ENCODE data around the gene ZYG11A.

Gene ZYG11A

DNA sequence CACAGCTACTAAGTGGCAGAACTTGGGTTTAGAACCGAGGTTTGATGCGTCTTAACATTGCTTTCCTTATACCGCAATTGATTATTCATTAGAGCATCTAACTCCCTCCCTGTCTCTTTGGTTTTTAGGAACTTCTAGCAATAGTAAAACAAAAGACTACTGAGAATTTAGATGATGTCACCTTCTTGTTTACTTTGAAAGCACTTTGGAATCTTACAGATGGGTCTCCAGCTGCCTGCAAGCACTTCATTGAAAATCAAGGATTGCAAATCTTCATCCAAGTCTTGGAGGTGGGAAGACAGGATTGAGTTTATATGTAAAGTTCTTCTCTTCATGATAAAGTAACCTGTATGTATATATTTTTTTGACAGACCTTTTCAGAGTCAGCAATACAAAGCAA is 35.0 kb downstream of the ZYG11A start:
- DNase-seq (ENCODE audit: low read depth in 2 of 2): no peak

DNA sequence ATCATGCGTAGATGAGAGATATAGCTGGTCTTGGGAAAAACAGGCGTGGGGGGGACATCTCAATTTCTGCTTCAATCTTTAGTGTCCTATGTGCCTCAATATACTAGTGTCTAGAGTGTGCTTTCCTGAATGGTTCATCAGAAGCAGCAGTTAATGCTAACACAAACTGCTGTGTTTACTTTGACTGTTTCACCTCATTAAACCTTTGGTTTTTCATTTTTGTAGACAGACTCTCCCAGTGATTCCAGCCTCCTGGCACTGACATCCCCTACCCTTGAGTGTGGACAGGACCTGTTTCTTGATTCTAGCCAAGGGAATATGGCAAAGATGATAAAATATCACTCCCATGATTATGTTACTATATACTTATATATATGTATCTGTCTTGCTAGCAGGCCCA is 37.6 kb downstream of the ZYG11A start:
- DNase-seq (ENCODE audit: low read depth in 2 of 2): no peak

- no peak for DNase-seq (ENCODE audit: low read depth in 2 of 2)
Observed at GRCh38 chr1:52887483-52887882, 44.9 kb downstream of the ZYG11A start.

GRCh38 chr1:52892424-52893215 is 50.1 kb downstream of the ZYG11A start:
- DNase-seq (ENCODE audit: low read depth in 2 of 2): no peak

DNA sequence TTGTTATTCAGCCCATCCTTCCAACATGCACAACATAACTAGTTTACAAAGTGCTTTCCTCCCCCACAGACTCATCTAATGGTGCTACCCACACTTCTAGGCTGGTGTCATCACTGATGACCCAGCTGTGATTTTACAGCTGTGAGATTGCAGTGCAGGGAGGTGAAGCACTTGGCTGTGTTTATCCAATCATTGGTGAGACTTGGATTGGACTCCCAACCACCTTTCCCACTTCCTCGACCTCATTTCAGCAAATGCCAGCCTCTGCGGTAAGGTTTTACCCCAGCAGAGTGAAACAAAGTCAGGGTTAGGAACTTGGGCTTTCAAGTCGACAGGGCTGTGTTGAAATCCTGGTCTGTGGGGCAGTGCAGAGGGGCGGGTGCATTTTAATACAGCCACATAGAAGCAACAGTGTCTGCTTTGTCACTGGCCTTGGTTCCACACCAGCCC is 56.9 kb downstream of the ZYG11A start:
- no peak for DNase-seq (ENCODE audit: low read depth in 2 of 2)

GRCh38 chr1:52900402-52900801 is 57.8 kb downstream of the ZYG11A start:
- no peak for DNase-seq (ENCODE audit: low read depth in 2 of 2)

GRCh38 chr1:52901384-52901783 is 58.8 kb downstream of the ZYG11A start:
- DNase-seq (ENCODE audit: low read depth in 2 of 2): no peak

GRCh38 chr1:52904208-52904926 is 61.8 kb downstream of the ZYG11A start:
- no peak for DNase-seq (ENCODE audit: low read depth in 2 of 2)

GRCh38 chr1:52904927-52905698 is 62.6 kb downstream of the ZYG11A start:
- peak in 1 of 2 donors; percentile 22 for DNase-seq (ENCODE audit: low read depth in 2 of 2)

GRCh38 chr1:52906135-52906603 is 63.6 kb downstream of the ZYG11A start:
- DNase-seq (ENCODE audit: low read depth in 2 of 2): no peak

GRCh38 chr1:52907068-52907811 is 64.7 kb downstream of the ZYG11A start:
- no peak for DNase-seq (ENCODE audit: low read depth in 2 of 2)

DNA sequence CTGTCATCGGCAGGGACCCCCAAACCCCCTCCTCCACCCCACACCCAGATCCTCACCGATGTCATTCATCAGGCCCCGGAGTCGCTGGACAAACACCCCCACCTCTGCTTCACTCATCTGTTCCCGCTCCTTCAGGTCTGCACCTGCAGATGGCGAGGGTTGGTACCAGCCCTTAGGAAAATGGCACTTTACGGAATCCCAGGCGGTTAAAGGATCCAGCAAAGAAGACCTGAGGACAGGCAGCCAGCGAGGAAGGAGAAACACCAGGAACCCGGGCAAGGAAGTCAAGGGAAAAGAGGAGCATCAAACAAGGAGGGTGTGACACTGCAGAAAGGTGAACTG is 65.2 kb downstream of the ZYG11A start:
- no peak for DNase-seq (ENCODE audit: low read depth in 2 of 2)

GRCh38 chr1:52911541-52911940 is 69.0 kb downstream of the ZYG11A start:
- no peak for DNase-seq (ENCODE audit: low read depth in 2 of 2)

DNA sequence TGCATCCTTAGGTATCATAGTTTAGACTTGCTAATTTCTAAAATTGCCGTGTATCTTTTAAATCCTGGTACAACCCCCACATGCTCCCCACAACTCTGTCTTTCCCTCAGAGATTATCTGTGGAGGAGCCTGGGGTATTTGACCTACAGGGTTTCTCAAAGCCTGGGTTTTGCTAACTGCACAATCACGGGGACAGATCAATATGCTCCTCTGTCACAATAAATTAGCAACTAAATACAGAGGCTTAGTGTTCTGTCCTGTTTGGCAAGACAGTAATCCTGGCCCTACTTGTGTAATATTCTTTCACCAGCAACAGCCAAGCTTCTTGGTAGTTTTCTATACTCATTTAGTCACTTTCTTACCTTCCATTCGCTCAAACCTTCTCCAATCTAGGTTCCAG is 70.5 kb downstream of the ZYG11A start:
- DNase-seq (ENCODE audit: low read depth in 2 of 2): no peak

DNA sequence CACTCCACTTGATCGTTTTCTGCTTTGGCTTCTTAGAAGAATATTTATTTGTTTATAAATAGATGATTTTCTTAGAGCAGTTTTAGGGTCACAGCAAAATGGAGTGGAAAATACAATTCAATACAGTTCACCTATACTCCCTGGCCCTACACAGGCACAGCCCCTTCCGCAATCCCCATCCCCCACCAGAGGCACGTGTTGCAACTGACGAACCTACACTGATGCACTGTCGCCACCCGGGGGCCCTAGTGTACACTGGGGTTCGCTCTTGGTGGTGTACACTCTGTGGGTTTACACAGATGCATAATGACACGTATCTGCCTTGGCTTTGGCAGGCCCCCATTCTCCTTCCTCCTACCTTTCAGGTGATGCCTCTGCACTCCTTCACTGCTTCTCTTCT is 71.0 kb downstream of the ZYG11A start:
- DNase-seq (ENCODE audit: low read depth in 2 of 2): no peak

DNA sequence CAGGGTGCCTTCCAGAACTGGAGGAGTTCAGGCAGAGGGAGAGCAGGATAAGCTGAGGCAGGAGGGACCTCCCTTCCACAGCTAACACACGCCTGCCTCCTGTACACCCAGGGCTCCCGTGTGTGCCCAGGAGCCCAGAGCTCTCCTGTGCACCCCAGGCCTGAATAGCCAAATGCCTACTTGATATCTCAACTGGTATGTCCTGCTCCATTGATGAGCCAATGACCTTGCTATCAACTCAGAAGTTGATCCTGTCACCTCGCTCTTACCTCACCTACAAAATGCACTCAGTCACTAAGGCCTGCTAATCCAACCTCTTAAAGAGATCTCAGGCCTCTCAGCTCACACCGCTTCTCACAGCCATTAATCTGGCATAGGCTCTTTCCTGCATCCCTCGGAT is 71.9 kb downstream of the ZYG11A start:
- DNase-seq (ENCODE audit: low read depth in 2 of 2): no peak

GRCh38 chr1:52915211-52915854 is 72.8 kb downstream of the ZYG11A start:
- DNase-seq (ENCODE audit: low read depth in 2 of 2): no peak

DNA sequence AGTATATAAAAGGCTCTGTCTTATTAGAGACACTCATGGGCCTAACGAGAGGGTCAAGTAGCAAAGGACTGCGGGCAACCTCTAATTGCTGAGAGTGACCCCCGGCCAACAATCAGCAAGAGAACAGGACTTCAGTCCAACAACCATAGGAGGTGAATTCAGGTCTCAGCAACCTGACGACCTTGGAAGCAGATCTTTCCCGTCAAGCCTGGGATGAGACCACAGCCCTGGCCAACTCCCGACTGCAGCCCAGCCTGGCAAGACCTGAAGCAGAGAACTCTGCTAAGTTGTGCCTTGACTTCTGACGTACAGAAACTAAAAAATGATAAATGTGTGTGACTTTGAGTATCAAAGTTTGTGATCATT is 73.3 kb downstream of the ZYG11A start:
- DNase-seq (ENCODE audit: low read depth in 2 of 2): no peak

DNA sequence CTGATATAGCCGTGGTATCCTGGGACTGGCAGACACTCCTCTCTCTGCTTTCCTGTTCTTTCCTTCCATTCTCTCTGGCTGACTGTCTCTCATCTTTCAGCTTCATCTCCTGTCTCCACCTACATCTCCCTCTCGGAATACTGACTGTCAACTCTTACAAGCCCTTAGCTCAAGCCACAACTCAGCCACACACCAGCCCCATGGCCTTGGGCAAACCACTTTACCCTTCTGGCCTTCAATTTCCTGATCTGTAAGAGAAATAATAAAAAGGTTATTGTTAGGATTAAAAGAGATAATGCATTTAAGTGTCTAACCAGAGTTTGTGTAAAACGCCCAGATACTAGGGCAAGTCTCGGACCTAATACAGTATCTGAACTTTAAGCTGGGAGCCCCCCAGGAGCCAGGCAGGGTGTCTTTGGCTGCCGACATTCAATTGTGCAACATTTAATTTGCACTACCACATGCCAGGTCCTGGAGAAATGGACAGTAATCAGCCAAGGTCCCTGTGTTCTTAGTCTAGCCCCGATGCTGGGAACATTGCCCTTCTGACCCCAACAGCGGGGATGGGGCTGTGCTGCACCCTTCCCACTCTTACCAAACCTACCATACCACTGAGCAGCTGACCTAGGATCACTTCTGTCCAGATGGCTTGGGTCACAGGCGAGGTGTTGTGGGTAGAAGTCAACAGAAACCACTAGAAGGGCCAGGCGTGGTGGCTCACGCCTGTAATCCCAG is 73.8 kb downstream of the ZYG11A start:
- DNase-seq (ENCODE audit: low read depth in 2 of 2): no peak

DNA sequence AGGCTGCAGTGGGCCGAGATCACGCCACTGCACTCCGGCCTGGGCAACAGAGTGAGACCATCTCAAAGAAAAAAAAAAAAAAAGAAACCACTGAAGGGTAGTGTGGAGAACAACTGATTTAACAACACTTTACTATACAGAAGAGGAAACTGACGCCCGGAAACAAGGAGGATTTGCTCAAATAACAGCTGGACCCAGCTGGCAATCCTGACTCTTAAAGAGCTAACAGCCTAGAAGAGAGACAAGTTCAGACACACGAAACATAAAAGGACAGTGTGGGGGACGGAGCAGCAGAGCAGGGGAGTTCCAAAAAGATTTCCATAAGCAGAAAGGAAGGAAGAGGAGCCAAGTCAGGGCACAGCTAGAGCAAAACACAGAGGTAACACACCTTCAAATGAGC is 74.6 kb downstream of the ZYG11A start:
- no peak for DNase-seq (ENCODE audit: low read depth in 2 of 2)

GRCh38 chr1:52917581-52917980 is 75.0 kb downstream of the ZYG11A start:
- DNase-seq (ENCODE audit: low read depth in 2 of 2): no peak
